ENCODE results near the gene ARSI.

The ARSI gene

DNA sequence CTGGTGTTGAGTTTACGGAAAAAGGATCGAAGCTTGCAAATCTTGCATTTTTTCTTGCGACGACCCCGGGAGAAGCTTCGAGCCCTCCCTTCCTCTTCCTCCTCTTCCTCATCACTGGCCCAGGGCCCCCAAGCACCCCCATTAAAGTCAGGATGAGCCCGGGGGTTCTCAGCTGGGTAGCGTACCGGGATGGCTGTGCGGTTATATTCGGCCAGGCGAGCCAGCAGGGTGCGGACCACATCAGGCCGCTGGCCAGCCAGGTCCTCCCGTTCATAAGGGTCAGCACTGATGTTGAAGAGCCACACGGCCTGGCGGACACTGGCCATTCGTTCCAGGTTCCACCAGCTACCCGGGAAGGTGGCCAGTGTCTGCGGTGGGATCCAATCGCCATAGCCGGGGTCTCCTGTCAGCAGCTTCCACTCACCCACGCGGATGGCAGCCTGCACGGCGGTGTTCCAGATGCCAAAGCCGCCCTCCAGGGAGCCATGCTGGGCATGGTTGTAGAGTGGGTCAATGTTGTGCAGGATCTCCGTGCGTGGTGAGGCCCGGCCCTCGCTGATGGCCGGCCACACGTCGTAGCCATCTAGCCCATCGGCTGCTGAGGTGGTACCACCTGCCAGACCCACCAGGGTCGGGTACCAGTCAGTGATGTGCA is 5.3 kb downstream of the ARSI start:
- no peaks in the 10 kb centered on the region for H3K9me2 ChIP-seq (replicated peaks; ENCODE audit: insufficient read depth, low read length)
- H3K27me3 ChIP-seq (ENCODE audit: low read length), result no peaks in the 10 kb centered on the region
- no peaks in the 10 kb centered on the region for H4K20me1 ChIP-seq (ENCODE audit: low read depth, low read length)
- TF ChIP-seq CTCF (IDR thresholded peaks at IDR 0.05; ENCODE audit: insufficient read depth, low read length, poor library complexity, severe bottlenecking) (no peak), EZH2phosphoT487 (conservative IDR thresholded peaks at IDR 0.05; ENCODE audit: low read length) (no peak)
- H3K9ac ChIP-seq (ENCODE audit: low read length), result no peak overlapping the region
- H3K79me2 ChIP-seq (ENCODE audit: insufficient read depth, low read length), result no peaks in the 10 kb centered on the region
- no peak overlapping the region for H2AFZ ChIP-seq (ENCODE audit: low read depth, low read length, severe bottlenecking)
- H3K36me3 ChIP-seq (ENCODE audit: low read length), result no peaks in the 10 kb centered on the region
- H3K27ac ChIP-seq (ENCODE audit: low read depth, low read length), result no peak overlapping the region
- H3K4me2 ChIP-seq (ENCODE audit: low read depth, low read length, poor library complexity, severe bottlenecking), result no peak overlapping the region
- no peak overlapping the region for H3K4me3 ChIP-seq (ENCODE audit: insufficient read depth, low read length, poor library complexity, severe bottlenecking)
- no peaks in the 10 kb centered on the region for H3K9me3 ChIP-seq (ENCODE audit: insufficient read depth, low read length)
- H3F3A ChIP-seq (ENCODE audit: insufficient read depth), result no peaks in the 10 kb centered on the region

- no peaks in the 10 kb centered on the region for H3K27me3 ChIP-seq (ENCODE audit: low read length)
- no peaks in the 10 kb centered on the region for H3F3A ChIP-seq (ENCODE audit: insufficient read depth)
- H3K4me2 ChIP-seq (ENCODE audit: low read depth, low read length, poor library complexity, severe bottlenecking), result no peak overlapping the region
- no peak for TF ChIP-seq EZH2phosphoT487 (conservative IDR thresholded peaks at IDR 0.05; ENCODE audit: low read length)
- H3K4me3 ChIP-seq (ENCODE audit: insufficient read depth, low read length, poor library complexity, severe bottlenecking), result no peak overlapping the region
- no peaks in the 10 kb centered on the region for H3K79me2 ChIP-seq (ENCODE audit: insufficient read depth, low read length)
- no peak overlapping the region for H2AFZ ChIP-seq (ENCODE audit: low read depth, low read length, severe bottlenecking)
- no peak overlapping the region for H3K27ac ChIP-seq (ENCODE audit: low read depth, low read length)
- no peaks in the 10 kb centered on the region for H3K9me2 ChIP-seq (replicated peaks; ENCODE audit: insufficient read depth, low read length)
- no peaks in the 10 kb centered on the region for H3K36me3 ChIP-seq (ENCODE audit: low read length)
- no peak overlapping the region for H3K9ac ChIP-seq (ENCODE audit: low read length)
- H4K20me1 ChIP-seq (ENCODE audit: low read depth, low read length), result no peaks in the 10 kb centered on the region
- H3K9me3 ChIP-seq (ENCODE audit: insufficient read depth, low read length), result no peaks in the 10 kb centered on the region
Measured at GRCh38 chr5:150296496-150296895, 6.2 kb downstream of the ARSI start.

DNA sequence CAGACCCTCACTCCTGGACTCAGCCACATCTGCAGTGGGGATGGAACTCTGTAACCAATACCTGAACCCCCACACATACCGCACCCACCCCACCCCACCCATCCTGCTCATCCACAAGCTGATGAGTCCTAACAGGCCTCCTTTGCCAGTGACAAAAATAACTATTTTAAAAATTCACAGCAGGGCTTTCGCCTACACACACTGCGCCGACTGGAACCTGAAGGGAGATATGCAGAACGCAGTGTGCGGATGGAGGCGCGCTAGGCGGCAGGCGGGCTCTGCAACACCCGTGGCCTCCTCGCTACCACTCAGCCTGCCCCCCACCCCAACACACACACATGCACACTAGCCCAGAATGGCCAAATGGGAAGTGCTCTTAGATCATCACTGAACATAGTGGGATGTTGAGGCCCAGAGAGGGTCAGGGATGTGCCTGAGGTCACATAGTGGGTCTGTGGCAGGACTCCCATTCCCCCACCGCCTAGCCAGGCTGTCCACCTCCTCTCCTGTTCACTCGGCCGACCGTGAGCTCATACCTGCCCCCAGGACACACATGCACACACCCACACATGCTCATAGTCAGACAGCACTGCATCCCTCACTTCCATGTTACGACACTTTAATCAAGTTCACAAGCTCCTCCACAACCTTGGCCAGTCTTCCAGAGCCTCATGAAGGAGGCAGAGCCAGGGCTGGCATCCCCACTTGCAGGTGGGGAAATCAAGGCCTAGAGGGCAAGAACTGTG is 6.8 kb downstream of the ARSI start:
- Histone ChIP-seq H3F3A (ENCODE audit: insufficient read depth) (no peaks in the 10 kb centered on the region), H3K36me3 (ENCODE audit: low read length) (no peaks in the 10 kb centered on the region), H2AFZ (ENCODE audit: low read depth, low read length, severe bottlenecking) (no peak overlapping the region), H3K4me2 (ENCODE audit: low read depth, low read length, poor library complexity, severe bottlenecking) (no peak overlapping the region), H3K9me2 (replicated peaks; ENCODE audit: insufficient read depth, low read length) (no peaks in the 10 kb centered on the region), H3K27ac (ENCODE audit: low read depth, low read length) (no peak overlapping the region), H3K79me2 (ENCODE audit: insufficient read depth, low read length) (no peaks in the 10 kb centered on the region), H3K4me3 (ENCODE audit: insufficient read depth, low read length, poor library complexity, severe bottlenecking) (no peak overlapping the region), H4K20me1 (ENCODE audit: low read depth, low read length) (no peaks in the 10 kb centered on the region), H3K9me3 (ENCODE audit: insufficient read depth, low read length) (no peaks in the 10 kb centered on the region), H3K9ac (ENCODE audit: low read length) (no peak overlapping the region), H3K27me3 (ENCODE audit: low read length) (no peaks in the 10 kb centered on the region)
- no peak for TF ChIP-seq EZH2phosphoT487 (conservative IDR thresholded peaks at IDR 0.05; ENCODE audit: low read length)
- no peak for TF ChIP-seq CTCF (IDR thresholded peaks at IDR 0.05; ENCODE audit: insufficient read depth, low read length, poor library complexity, severe bottlenecking)

DNA sequence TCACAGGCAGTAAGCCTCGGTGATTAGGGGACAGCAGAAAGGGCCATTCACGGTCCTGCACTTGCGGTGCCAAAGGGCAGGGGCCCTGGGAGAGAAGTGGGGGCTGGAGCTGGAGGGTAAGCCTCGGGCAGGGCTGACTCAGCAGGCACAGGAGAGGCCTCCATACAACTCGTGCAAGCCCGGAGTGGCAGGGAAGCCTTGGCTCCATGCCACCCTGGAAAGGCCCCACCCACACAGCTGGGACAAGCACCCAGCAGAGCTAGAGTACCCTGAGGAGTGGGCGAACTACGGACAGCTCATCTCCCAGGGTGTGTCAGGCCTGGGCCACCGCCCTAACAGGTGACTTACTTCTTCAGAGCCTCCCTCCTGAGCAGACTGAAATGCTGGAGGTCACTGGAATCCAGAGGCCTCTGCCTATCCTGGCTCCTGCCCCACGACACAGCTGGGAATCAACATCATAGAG is 7.5 kb downstream of the ARSI start:
- H3K27me3 ChIP-seq (ENCODE audit: low read length), result no peaks in the 10 kb centered on the region
- no peaks in the 10 kb centered on the region for H4K20me1 ChIP-seq (ENCODE audit: low read depth, low read length)
- TF ChIP-seq CTCF (IDR thresholded peaks at IDR 0.05; ENCODE audit: insufficient read depth, low read length, poor library complexity, severe bottlenecking), result no peak
- no peak for TF ChIP-seq EZH2phosphoT487 (conservative IDR thresholded peaks at IDR 0.05; ENCODE audit: low read length)
- no peaks in the 10 kb centered on the region for H3K36me3 ChIP-seq (ENCODE audit: low read length)
- H3F3A ChIP-seq (ENCODE audit: insufficient read depth), result no peaks in the 10 kb centered on the region
- no peak overlapping the region for H3K4me2 ChIP-seq (ENCODE audit: low read depth, low read length, poor library complexity, severe bottlenecking)
- H3K9me2 ChIP-seq (replicated peaks; ENCODE audit: insufficient read depth, low read length), result no peaks in the 10 kb centered on the region
- no peak overlapping the region for H3K27ac ChIP-seq (ENCODE audit: low read depth, low read length)
- no peak overlapping the region for H2AFZ ChIP-seq (ENCODE audit: low read depth, low read length, severe bottlenecking)
- H3K79me2 ChIP-seq (ENCODE audit: insufficient read depth, low read length), result no peaks in the 10 kb centered on the region
- H3K9ac ChIP-seq (ENCODE audit: low read length), result no peak overlapping the region
- H3K4me3 ChIP-seq (ENCODE audit: insufficient read depth, low read length, poor library complexity, severe bottlenecking), result no peak overlapping the region
- no peaks in the 10 kb centered on the region for H3K9me3 ChIP-seq (ENCODE audit: insufficient read depth, low read length)

Measured in SU-DHL-6 (cell line).